Renal cortex interstitium (tissue), 11 donors: ENCODE results near the gene WDR88. TPM values are rescaled to one million over a fixed set of nuclear protein-coding genes. Genes with fewer than 3 reads are reported as not detected.
"Not testable (repeated sequence)": the region's sequence is repeated elsewhere in the genome, so short reads cannot be mapped to it uniquely, and the experiment has no call there.

Experiments
- DNase-seq, 11 donors: peaks; one replicate each; pipeline ENCODE4 v3.0.0-alpha.2; 2013; ENCODE audit warnings: low read depth in 9 of 11, low spot score in 4 of 11; ENCODE audit errors: extremely low read depth in 1 of 11
- polyA plus RNA-seq, 3 donors: library from polyadenylated mRNA; unstranded; fragments of 120-200 nt; gene quantifications; one replicate each; pipeline ENCODE4 v1.2.1, GENCODE V29; 2013; ENCODE audit not compliant: insufficient read length in 3 of 3

WDR88 gene
- polyA plus RNA-seq, 3 donors: 0.86 to 2.4 (median 1.3) TPM

- DNase-seq: no peak
These were observed 73.8 kb downstream of the WDR88 start for GRCh38 chr19:33205531-33206260.

DNA sequence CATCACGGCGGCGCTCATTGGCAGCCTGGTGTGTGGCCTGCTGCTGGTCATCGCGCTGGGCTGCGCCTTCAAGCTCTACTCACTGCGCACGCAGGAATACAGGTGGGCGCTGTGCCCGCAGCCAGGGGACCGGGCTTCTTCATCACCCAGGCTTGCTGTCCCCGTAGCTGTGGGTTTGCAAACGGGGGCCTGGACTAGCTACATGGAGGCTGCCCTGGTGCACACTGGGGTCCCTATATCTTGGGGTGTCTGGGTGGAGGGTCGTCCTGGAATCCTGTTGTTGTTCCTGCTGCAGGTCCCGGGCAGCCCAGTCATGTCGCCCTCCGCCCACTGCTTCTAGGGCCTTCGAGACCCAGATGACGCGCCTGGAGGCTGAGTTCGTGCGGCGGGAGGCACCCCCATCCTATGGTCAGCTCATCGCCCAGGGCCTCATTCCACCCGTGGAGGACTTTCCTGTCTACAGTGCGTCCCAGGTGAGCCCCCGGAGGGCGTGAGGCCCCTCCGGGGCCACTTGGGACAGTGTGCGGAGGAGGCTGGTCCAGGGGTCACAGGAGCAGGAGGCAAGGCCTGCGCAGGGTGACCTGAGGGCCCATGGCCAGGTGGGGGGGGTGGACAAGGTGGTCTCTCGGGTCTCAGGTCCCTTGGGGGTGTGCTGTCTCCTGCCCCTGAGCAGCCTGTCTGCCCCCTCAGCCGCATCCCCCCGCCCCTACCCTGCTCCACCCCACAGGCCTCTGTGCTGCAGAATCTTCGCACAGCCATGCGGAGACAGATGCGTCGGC lies 74.5 kb downstream of the WDR88 start:
- DNase-seq: no peak

DNA sequence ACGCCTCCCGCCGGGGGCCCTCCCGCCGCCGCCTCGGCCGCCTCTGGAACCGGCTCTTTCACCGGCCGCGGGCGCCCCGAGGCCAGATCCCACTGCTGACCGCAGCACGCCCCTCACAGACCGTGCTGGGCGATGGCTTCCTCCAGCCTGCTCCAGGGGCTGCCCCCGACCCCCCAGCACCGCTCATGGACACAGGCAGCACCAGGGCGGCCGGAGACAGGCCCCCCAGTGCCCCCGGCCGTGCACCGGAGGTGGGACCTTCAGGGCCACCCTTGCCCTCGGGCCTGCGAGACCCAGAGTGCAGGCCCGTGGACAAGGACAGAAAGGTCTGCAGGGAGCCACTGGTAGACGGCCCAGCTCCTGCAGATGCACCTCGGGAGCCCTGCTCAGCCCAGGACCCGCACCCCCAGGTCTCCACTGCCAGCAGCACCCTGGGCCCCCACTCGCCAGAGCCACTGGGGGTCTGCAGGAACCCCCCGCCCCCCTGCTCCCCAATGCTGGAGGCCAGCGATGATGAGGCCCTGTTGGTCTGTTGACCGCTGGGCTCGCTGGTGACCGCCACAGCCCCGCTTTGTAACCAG lies 75.2 kb downstream of the WDR88 start:
- no peak for DNase-seq

DNA sequence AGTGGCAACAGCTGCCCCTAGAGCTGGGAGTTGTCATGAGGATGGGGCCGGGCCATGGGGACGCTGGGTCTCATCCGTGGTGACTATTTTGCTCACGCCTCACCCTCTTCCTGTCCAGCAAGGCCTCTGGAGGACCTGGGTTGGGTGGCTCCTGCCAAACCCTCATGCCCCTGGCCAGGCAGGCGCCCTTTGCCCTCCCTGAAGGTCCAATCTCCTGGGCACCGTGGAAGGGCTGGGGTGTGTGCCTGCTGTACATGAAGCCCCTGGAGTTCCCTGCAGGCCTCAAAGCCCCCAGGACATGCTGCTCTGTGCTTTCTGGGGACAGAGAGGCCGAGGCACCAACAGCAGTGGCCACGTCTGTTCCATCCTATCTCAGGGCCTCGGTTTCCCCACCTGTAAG lies 76.0 kb downstream of the WDR88 start:
- DNase-seq: no peak

DNA sequence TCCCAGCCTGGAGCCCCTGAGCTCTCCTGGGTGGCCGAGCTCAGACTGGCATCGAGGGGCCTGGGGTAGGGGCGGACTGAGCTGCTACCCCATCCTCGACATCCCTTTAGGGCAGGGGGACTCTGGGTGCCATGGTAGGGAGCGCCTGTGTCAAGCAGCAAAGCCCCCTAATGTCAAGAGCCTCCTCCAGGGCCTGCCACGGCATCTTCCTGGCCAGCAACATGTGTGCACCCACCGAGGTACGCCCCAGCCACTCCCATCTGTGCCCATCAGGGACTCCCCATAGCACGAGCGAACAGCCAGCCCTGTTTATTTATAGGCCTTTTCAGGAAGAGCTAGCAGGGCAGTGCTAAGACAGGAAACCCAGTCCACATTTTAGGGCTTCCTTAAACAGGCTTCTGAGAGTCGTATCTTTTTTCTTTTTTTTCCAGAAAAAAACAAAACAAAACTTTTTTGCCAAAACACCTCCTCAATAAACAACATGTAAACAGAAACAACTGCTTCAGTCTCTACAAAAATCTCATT lies 76.5 kb downstream of the WDR88 start:
- DNase-seq: no peak

GRCh38 chr19:33208904-33209849 lies 77.3 kb downstream of the WDR88 start:
- no peak for DNase-seq

DNA sequence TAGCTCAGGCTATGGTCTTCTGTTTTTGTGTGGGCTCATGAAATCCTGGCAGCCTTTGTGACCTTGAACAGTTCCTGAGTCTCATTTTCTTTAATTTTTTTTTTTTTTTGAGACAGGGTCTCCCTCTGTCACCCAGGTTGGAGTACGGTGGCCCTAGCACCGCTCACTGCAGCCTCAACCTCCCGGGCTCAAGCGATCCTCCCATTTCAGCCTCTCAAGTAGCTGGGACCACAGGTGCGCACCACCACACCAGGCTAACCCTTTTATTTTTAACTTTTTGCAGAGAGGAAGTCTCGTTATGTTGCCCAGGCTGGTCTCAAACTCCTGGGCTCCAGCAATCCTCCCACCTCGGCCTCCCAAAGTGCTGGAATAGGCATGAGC lies 77.9 kb downstream of the WDR88 start:
- not testable (repeated sequence) for DNase-seq

GRCh38 chr19:33210266-33210940 lies 78.5 kb downstream of the WDR88 start:
- no peak for DNase-seq

DNA sequence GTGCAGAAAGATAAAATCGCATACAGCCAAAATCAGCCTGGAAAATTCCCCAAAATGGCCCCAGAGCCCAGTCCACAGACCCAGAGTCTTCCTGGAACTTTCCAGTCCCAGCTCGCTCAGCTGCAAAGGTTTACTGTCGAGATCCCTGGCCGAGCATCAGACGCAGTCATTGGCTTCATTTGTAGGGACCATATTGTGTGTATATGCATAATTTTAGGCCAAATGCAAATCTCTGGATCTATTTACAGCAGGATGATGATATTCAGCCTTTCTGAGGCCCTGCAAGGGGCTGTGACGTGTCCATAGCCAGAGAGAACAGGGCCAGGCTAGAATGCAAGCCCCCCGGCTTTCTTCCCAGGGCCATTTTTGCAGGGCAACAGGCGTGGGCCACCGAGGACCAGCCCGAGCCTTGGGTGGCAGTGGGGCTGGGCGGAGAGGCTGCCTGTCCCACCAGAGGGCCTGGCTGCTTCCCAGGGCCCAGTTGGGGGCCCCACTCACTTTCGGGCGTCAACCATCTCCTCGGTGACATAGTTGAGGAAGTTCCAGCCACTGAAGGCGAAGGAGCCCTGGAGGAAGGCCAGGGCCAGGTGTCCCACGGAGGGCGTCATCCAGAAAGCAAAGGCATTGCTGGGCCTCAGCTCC lies 80.0 kb downstream of the WDR88 start:
- no peak for DNase-seq

DNA sequence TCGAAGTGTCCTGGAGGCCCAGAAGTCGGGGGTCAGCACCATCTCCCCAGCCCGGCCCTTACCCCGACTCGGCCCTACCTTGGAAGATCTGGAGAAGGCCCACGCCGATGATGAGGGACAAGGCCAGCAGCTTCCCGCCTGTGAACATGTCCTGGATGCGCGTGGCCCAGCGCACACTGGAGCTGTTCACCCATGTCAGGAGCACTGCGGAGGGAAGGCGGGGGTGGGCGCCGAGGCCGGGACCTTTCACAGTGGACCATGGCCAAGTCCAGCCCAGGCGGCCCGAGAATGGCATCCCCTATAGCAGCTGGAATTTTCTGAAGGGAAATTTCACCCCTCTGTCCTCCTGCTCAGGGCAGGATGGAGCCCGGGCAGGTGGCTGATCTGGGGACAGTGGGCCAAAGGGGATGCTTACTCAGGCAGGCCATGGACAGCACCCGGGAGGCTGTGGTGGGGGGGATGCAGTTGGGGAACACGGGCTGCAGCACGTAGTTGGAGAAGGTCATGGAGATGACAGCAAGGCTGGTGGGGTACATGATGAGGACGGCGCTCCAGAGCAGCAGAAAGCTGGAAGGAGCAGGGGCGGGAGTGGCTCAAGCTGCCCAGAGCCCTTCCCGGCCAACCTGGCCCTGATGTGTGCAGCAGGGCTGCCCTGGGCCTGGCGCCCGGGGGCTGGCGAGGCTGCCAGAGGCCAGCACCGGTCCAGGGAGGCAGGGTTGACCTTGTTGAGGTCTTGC lies 80.7 kb downstream of the WDR88 start:
- DNase-seq: no peak

DNA sequence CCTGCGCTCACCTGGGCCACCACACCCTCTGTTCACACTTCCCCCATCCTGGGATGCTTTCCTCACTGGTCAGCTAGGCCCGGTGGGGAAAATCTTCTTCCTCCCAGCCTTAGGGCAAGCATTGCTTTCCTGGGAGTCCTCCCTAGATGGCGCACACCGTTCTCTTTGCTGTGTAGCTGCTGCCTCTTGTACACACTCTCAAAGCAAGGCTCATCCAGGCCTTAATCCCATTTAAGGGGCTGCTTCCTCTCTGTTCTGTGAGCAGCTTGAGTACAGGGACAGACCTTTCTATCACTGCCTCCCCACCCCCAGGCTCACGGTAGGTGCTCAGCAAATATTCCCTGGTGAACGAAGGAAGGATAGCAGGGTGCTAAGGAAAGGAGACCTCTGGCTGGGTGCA lies 82.7 kb downstream of the WDR88 start:
- DNase-seq: no peak

- no peak for DNase-seq
These were observed 83.7 kb downstream of the WDR88 start for GRCh38 chr19:33215438-33216197.

DNA sequence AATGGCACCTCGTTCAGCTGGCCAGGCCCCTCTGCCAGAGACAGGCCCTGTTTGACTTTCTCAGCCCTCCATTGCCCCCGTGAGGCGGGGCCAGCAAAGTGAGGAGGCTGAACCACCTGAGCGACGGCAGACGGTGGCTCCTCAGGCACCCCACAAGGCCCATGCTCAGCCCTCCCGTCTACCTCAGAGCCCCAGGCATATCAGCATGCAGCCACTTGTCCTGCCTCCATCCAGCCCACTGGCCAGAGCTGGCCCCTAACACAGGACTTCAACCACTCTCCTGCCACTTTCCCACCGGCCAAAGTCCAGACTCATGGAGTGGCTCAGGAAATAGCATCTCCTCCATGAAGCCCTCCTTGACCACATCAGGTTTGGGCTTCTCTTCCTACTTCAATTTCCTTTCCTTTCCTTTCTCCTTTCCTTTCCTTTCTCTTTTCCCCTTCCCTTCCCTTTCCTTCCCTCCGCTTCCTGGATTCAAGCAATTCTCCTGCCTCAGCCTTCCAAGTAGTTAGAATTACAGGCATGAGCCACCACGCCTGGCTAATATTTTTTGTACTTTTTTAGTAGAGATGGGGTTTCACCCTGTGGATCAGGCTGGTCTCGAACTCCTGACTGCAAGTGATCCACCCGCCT lies 84.4 kb downstream of the WDR88 start:
- DNase-seq: no peak

GRCh38 chr19:33217881-33218280 lies 86.0 kb downstream of the WDR88 start:
- DNase-seq: no peak

DNA sequence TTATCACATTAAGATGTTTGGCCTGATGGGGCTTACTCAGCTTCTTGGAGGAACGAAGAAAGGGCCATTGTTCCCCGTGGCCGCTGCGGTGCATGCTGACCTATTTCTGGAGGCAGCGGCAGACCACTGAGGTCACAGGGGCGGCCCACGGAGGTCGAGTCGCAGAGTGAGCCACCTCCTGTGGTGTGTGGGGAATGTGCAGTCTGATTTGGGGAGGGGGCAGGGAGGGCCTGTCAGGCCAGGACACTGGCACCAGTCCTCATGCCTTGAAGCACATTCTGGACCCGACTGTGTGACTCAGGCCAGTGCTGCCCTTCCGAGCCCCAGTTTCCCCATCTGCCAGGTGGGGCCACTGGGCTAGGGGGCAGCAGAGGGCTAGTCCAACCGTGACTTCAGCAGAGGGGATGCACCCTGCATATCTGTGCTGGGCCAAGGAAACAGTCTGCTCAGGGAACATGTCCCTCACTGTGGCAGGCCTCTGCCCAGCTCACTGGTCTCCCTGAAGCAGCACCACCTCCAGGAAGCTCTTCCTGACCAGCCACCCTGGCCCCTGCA lies 87.4 kb downstream of the WDR88 start:
- no peak for DNase-seq

DNA sequence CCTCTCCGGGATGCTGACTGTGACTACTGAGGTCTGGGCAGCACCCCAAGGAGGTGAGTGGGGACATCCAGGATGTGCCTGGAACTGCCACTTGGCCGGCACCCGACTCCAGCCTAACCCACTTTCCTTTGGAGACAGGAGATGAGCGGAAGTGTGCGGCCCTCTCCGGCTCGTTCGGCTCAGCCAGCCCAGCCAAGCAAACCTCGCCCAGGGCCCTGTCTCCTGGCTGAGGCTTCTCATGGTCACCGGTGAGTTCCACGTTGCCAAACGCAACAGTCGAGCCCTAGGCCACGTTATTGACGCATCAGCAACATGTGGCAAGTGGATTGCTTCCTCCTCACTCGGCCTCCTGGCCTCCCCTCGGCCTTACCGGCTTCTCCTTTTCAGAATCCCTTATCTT lies 88.2 kb downstream of the WDR88 start:
- DNase-seq: no peak
